GM12892 (cell line): ENCODE measurements around the gene BANF2.

ENCODE experiments used
- DNase-seq: peaks from one replicate; pipeline ENCODE4 v3.0.0; 2011; ENCODE audit not compliant: insufficient read length
- FAIRE-seq: peaks from 2 replicates; lab custom pipeline; 2011; peaks lifted over from hg19 to GRCh38; lab: Jason Lieb, UNC
- POLR2A ChIP-seq: IDR thresholded peaks from 2 replicates; pipeline ENCODE4 v1.6.1; 2011; ENCODE audit warnings: low read depth, low read length, control low read depth
- POLR2AphosphoS5 ChIP-seq: IDR thresholded peaks from 2 replicates; pipeline ENCODE4 v1.6.1; 2011; ENCODE audit warnings: low read depth, low read length, control low read depth
- TAF1 ChIP-seq: IDR thresholded peaks from 2 replicates; pipeline ENCODE4 v1.6.1; 2011; ENCODE audit warnings: low read depth, mild to moderate bottlenecking, control low read depth, low read length, borderline replicate concordance

The BANF2 gene

DNA sequence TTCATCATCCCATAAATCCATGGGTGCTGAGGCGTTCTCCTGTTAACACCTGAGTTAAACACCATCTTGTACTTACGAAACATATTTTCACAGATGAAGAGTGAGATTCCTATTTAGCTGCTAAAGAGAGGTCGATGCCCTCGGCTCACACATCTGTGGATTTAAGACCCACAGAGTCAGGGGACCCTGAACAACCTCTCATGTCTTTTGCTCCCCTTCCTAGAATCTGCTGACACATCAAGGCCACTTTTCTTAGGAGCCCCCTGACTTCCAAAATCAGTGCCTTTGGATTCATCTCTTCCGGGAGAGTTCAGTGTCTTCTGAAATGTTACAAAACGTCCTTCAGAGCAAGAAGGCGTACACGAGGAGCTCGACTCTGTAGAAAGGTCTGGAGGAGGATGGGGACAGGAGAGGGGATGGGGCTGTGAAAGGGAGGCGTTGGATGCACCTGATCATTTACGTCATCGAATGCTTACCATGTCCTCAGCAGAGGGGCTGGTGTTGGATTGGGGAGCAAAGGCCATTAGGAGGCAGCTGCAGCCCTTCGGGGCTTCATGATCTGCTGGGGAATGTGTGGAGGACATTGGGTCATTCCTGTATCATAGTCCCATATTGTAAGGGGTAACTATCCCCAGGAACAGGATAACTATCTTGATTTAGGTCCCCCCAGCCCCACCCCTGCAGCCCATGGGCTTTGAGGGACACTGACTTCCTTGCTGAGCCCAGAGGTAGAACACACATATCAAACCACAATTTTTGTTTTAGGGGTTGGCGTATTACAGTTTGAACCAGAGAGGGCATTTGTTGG, 22.9 kb downstream of the BANF2 start:
- FAIRE-seq (no peak), DNase-seq (no peak)
- no peak for TF ChIP-seq TAF1
- no peak for TF ChIP-seq POLR2AphosphoS5
- TF ChIP-seq POLR2A, result no peak

GRCh38 chr20:17723301-17723691, 23.5 kb downstream of the BANF2 start:
- DNase-seq, result no peak
- TF ChIP-seq TAF1 (no peak), POLR2AphosphoS5 (no peak), POLR2A (no peak)
- FAIRE-seq, result no peak

- DNase-seq, result no peak
Observed at GRCh38 chr20:17725094-17725835, 25.5 kb downstream of the BANF2 start.

DNA sequence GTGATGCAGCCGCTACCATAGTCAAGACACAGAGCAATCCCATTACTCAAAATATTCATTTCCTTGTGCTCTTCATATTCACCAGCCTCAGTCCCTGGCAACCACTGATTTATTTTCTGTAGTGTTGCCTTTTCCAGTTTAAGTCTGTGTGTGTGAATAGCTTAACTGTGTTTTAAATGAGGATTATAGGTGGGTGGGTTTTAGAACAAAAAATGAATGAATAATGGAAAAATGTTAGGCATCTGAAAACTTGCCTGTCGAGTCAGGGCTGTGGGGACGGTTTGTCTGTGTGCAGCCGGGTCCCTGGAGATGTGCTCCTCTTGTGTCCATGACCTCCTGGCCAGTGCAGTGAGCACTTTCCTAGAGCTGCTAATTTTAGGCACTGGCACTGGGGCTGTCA, 27.1 kb downstream of the BANF2 start:
- no peak for DNase-seq
- no peak for FAIRE-seq
- TF ChIP-seq POLR2AphosphoS5 (no peak), TAF1 (no peak), POLR2A (no peak)

More at GRCh38 chr20:17725094-17725835, 25.5 kb downstream of the BANF2 start:
- no peak for FAIRE-seq
- no peak for TF ChIP-seq TAF1
- no peak for TF ChIP-seq POLR2AphosphoS5
- TF ChIP-seq POLR2A, result no peak

GRCh38 chr20:17727351-17727750, 27.6 kb downstream of the BANF2 start:
- DNase-seq (no peak), FAIRE-seq (no peak)
- no peak for TF ChIP-seq POLR2AphosphoS5
- no peak for TF ChIP-seq TAF1
- TF ChIP-seq POLR2A, result no peak

- TF ChIP-seq POLR2A (no peak), TAF1 (no peak), POLR2AphosphoS5 (no peak)
- FAIRE-seq, result no peak
- DNase-seq, result no peak
Observed at GRCh38 chr20:17728074-17728473, 28.3 kb downstream of the BANF2 start.

DNA sequence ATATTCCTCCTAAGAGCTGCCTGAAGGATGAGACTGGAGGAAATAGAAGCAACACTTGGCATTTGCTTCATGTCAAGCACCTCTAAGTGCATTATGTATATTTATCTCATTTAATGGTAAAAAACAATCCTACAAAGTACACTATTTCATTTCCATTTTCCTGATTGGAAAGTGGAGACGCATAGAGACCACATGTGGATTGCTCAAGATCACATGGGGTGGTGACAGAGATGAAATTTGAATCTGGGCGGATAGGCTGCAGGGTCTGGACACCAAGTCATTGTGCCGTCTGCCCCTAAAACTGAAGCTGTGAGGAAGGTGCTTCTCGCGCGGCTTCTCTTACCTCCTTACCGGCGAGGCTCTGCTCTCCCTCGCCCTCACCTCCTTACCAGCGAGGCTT, 30.3 kb downstream of the BANF2 start:
- DNase-seq, result no peak
- TF ChIP-seq POLR2A, result no peak
- no peak for TF ChIP-seq TAF1
- no peak for TF ChIP-seq POLR2AphosphoS5
- FAIRE-seq, result no peak

GRCh38 chr20:17731233-17731632, 31.5 kb downstream of the BANF2 start:
- DNase-seq, result no peak
- FAIRE-seq, result no peak
- no peak for TF ChIP-seq POLR2A
- TF ChIP-seq POLR2AphosphoS5, result no peak
- TF ChIP-seq TAF1, result no peak

DNA sequence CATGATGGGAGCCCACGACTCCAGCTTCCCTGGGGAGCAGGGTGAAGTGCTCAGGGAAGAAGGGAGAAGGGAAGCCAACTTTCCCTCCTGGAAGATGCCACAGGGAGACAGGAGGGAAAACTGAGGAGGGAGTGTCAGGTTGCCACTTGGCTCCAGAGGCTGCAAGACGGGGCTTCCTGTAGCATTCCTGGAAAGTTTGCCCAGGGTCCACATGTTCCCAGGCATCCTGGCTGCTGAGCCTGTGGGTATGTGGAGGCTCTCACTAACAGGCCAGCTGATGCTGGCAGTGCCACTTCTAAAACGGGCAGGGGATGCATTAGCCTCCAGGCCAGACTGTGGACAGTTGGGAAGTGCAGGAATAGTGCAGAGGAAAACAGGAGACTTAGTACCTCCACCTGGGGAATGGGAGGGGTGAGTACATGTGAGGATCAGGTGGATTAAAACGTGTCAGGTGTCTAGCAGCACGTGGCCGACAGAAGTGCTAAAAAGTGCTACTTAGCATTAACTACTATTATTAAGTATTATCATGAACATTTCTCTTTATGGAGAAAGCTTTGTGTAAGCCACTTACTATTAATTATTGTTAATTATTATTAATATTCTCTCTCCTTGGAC, 33.2 kb downstream of the BANF2 start:
- DNase-seq, result no peak
- no peak for FAIRE-seq
- TF ChIP-seq POLR2AphosphoS5 (no peak), POLR2A (no peak)

GRCh38 chr20:17733767-17734304, 34.1 kb downstream of the BANF2 start:
- DNase-seq (no peak), FAIRE-seq (no peak)
- TF ChIP-seq TAF1 (no peak), POLR2A (no peak), POLR2AphosphoS5 (no peak)

GRCh38 chr20:17734374-17734773, 34.6 kb downstream of the BANF2 start:
- FAIRE-seq (no peak), DNase-seq (no peak)
- TF ChIP-seq POLR2AphosphoS5, result no peak
- no peak for TF ChIP-seq POLR2A
- TF ChIP-seq TAF1, result no peak
